H1 (cell line): Measurements from ENCODE around the gene NCK1. TPM values are rescaled to one million over a fixed set of nuclear protein-coding genes. Genes with fewer than 3 reads are reported as not detected.

Experiments
- CTCF ChIA-PET: fragments of 300-600 bp; sonication (Branson Sonifier 250); formaldehyde crosslinking; loops from one replicate; lab custom pipeline; 2021; ENCODE audit not compliant: partially characterized antibody; lab: Charles Lee
- POLR2A ChIA-PET: fragments of 300-600 bp; sonication (Branson Sonifier 250); formaldehyde crosslinking; loops from one replicate; lab custom pipeline; 2021; ENCODE audit warnings: inconsistent platforms; ENCODE audit not compliant: partially characterized antibody; lab: Charles Lee
- DNase-seq, 2 experiments: peaks; one replicate each; pipeline versions ENCODE4 v3.0.0 to v3.0.0-alpha.2; 2010 to 2022; ENCODE audit warnings: low spot score in 2 of 2, low read depth in 1 of 2, mixed read lengths in 1 of 2
- FAIRE-seq: peaks from 2 replicates; lab custom pipeline; 2011; peaks lifted over from hg19 to GRCh38; lab: Jason Lieb, UNC
- H2AFZ ChIP-seq: 2 replicates; pipeline ENCODE4 v1.8.1; 2012; ENCODE audit warnings: low read length, inconsistent platforms
- H2AK5ac ChIP-seq: 2 replicates; pipeline ENCODE4 v1.6.1; 2013; ENCODE audit warnings: low read depth, low read length
- H2BK120ac ChIP-seq: replicated peaks from 2 replicates; pipeline ENCODE3; 2013; ENCODE audit warnings: low read depth, low read length, inconsistent platforms
- H2BK12ac ChIP-seq: 2 replicates; pipeline ENCODE4 v1.6.1; 2013; ENCODE audit warnings: low read depth, low read length
- H2BK15ac ChIP-seq: 2 replicates; pipeline ENCODE4 v1.6.1; 2013; ENCODE audit warnings: low read length
- H2BK20ac ChIP-seq: 2 replicates; pipeline ENCODE4 v1.6.1; 2013; ENCODE audit warnings: low read length
- H2BK5ac ChIP-seq: 2 replicates; pipeline ENCODE4 v1.6.1; 2013; ENCODE audit warnings: low read depth, low read length
- H3K14ac ChIP-seq: 2 replicates; pipeline ENCODE4 v1.6.1; 2013; ENCODE audit warnings: inconsistent platforms; ENCODE audit not compliant: insufficient read length
- H3K18ac ChIP-seq: 2 replicates; pipeline ENCODE4 v1.6.1; 2013; ENCODE audit warnings: low read length; ENCODE audit errors: extremely low read depth
- H3K23ac ChIP-seq: 2 replicates; pipeline ENCODE4 v1.6.1; 2013; ENCODE audit warnings: inconsistent platforms; ENCODE audit not compliant: insufficient read length
- H3K23me2 ChIP-seq: 2 replicates; pipeline ENCODE4 v1.6.1; 2013; ENCODE audit warnings: low read depth, low read length
- H3K27ac ChIP-seq: 2 replicates; pipeline ENCODE4 v1.6.1; 2011; ENCODE audit warnings: low read depth, low read length, inconsistent platforms
- H3K27me3 ChIP-seq, 4 experiments: replicated peaks in 1 of 4; 1 replicate in 1 of 4; 2 replicates in 3 of 4; pipeline versions ENCODE4 v1.6.1 to v1.8.1; 2011 to 2013; ENCODE audit warnings: low read length in 3 of 4, mild to moderate bottlenecking in 3 of 4, inconsistent platforms in 2 of 4, mixed read lengths in 2 of 4, moderate library complexity in 1 of 4; ENCODE audit not compliant: control insufficient read depth in 3 of 4, insufficient read depth in 3 of 4; ENCODE audit errors: extremely low read depth in 1 of 4
- H3K36me3 ChIP-seq, 4 experiments: 2 replicates each; pipeline versions ENCODE4 v1.6.1 to v1.8.1; 2011 to 2013; ENCODE audit warnings: mild to moderate bottlenecking in 4 of 4, low read length in 3 of 4, moderate library complexity in 2 of 4, control low read depth in 1 of 4, inconsistent platforms in 1 of 4; ENCODE audit not compliant: insufficient read depth in 4 of 4, control insufficient read depth in 2 of 4
- H3K4ac ChIP-seq: replicated peaks from 2 replicates; pipeline ENCODE3; 2013; ENCODE audit warnings: low read length, low read depth, mixed read lengths, inconsistent platforms; ENCODE audit not compliant: insufficient read length
- H3K4me1 ChIP-seq, 4 experiments: replicated peaks in 1 of 4; 1 replicate in 1 of 4; 2 replicates in 3 of 4; pipeline versions ENCODE4 v1.6.1 to v1.8.1; 2011 to 2013; ENCODE audit warnings: low read length in 3 of 4, inconsistent platforms in 2 of 4, mixed read lengths in 1 of 4; ENCODE audit not compliant: insufficient read depth in 4 of 4, control insufficient read depth in 3 of 4
- H3K4me2 ChIP-seq, 2 experiments: 2 replicates each; pipeline versions ENCODE4 v1.6.1 to v1.8.1; 2011 to 2013; ENCODE audit warnings: low read depth in 2 of 2, low read length in 2 of 2, control low read depth in 1 of 2, inconsistent platforms in 1 of 2, mild to moderate bottlenecking in 1 of 2; ENCODE audit not compliant: insufficient read depth in 1 of 2
- H3K4me3 ChIP-seq, 4 experiments: fragments of 200-600, 300-600 bp in 1 of 4; sonication (generic), shearing (Covaris generic), sonication (Bioruptor Twin) in 1 of 4; 2 replicates each; pipeline versions ENCODE4 v1.5.1 to v1.8.1; 2011 to 2016; ENCODE audit warnings: low read length in 4 of 4, low read depth in 3 of 4, control low read depth in 2 of 4, inconsistent platforms in 2 of 4, mild to moderate bottlenecking in 2 of 4, mixed read lengths in 1 of 4, moderate library complexity in 1 of 4; ENCODE audit not compliant: insufficient read depth in 2 of 4; ENCODE audit errors: extremely low read depth in 1 of 4
- H3K56ac ChIP-seq: replicated peaks from 2 replicates; pipeline ENCODE3; 2013; ENCODE audit warnings: low read depth, mild to moderate bottlenecking, mixed read lengths, low read length, inconsistent platforms; ENCODE audit not compliant: insufficient read length
- H3K79me1 ChIP-seq: 2 replicates; pipeline ENCODE4 v1.6.1; 2013; ENCODE audit warnings: low read depth, low read length, control low read depth
- H3K79me2 ChIP-seq, 2 experiments: 2 replicates each; pipeline versions ENCODE4 v1.6.1 to v1.8.1; 2012 to 2013; ENCODE audit warnings: low read length in 2 of 2, mild to moderate bottlenecking in 2 of 2, inconsistent platforms in 1 of 2; ENCODE audit not compliant: insufficient read depth in 2 of 2, control insufficient read depth in 1 of 2
- H3K9ac ChIP-seq, 4 experiments: replicated peaks in 1 of 4; 1 replicate in 1 of 4; 2 replicates in 3 of 4; pipeline versions ENCODE4 v1.6.1 to v1.8.1; 2011 to 2013; ENCODE audit warnings: low read depth in 3 of 4, low read length in 3 of 4, control low read depth in 2 of 4, mild to moderate bottlenecking in 2 of 4, moderate library complexity in 2 of 4, inconsistent platforms in 1 of 4; ENCODE audit errors: extremely low read depth in 1 of 4
- H3K9me3 ChIP-seq, 2 experiments: 2 replicates each; pipeline versions ENCODE4 v1.6.1 to v1.8.1; 2012 to 2013; ENCODE audit warnings: mild to moderate bottlenecking in 2 of 2, moderate library complexity in 2 of 2, control low read depth in 1 of 2, inconsistent platforms in 1 of 2, low read depth in 1 of 2, low read length in 1 of 2, mixed read lengths in 1 of 2; ENCODE audit not compliant: insufficient read depth in 2 of 2
- H4K20me1 ChIP-seq, 2 experiments: replicated peaks in 1 of 2; 2 replicates each; pipeline versions ENCODE3 to v1.8.1; 2011 to 2013; ENCODE audit warnings: inconsistent platforms in 2 of 2, low read length in 2 of 2, mild to moderate bottlenecking in 1 of 2; ENCODE audit not compliant: insufficient read depth in 2 of 2, control insufficient read depth in 1 of 2
- H4K5ac ChIP-seq: 2 replicates; pipeline ENCODE4 v1.6.1; 2013; ENCODE audit warnings: low read length, low read depth, mixed read lengths, inconsistent platforms; ENCODE audit not compliant: insufficient read length
- H4K8ac ChIP-seq: 2 replicates; pipeline ENCODE4 v1.8.0; 2013; ENCODE audit warnings: mild to moderate bottlenecking, moderate library complexity, low read length, inconsistent platforms; ENCODE audit not compliant: insufficient read depth; ENCODE audit errors: extremely low read depth
- H4K91ac ChIP-seq: replicated peaks from 2 replicates; pipeline ENCODE3; 2013; ENCODE audit warnings: low read length, mixed read lengths, inconsistent platforms; ENCODE audit not compliant: insufficient read length
- CHD1 ChIP-seq: IDR thresholded peaks from 2 replicates; pipeline ENCODE4 v1.6.1; 2012; ENCODE audit warnings: low read depth, low read length, improper control_type of control experiment
- EGR1 ChIP-seq: IDR thresholded peaks from 2 replicates; pipeline ENCODE4 v1.6.1; 2011; ENCODE audit warnings: low read depth, low read length, borderline replicate concordance
- NRF1 ChIP-seq: IDR thresholded peaks from 2 replicates; pipeline ENCODE4 v1.6.1; 2011; ENCODE audit warnings: mild to moderate bottlenecking, low read depth, low read length, improper control_type of control experiment
- RXRA ChIP-seq: IDR thresholded peaks from 2 replicates; pipeline ENCODE4 v1.6.1; 2011; ENCODE audit warnings: low read depth, mild to moderate bottlenecking, low read length, moderate library complexity; ENCODE audit not compliant: insufficient read depth
- SP1 ChIP-seq: IDR thresholded peaks from 2 replicates; pipeline ENCODE4 v1.6.1; 2011; ENCODE audit warnings: low read depth, low read length
- WGBS, 2 experiments: shearing (Covaris generic) in 1 of 2; methylation state at CpG; one replicate each; pipeline versions ENCODE4 v1.1.6 to v1.1.7; 2013 to 2015; ENCODE audit warnings: low lambda C conversion rate in 2 of 2, mixed read lengths in 2 of 2, inconsistent platforms in 1 of 2, low coverage in 1 of 2, missing lambda C conversion rate in 1 of 2; ENCODE audit not compliant: insufficient replicate concordance in 2 of 2, insufficient coverage in 1 of 2, insufficient read length in 1 of 2; ENCODE audit errors: extremely low coverage in 1 of 2, missing lambda C conversion rate in 1 of 2; 5-methylcytosine and 5-hydroxymethylcytosine counted together
- polyA plus RNA-seq, 7 experiments: library from polyadenylated mRNA; depleted of rRNA in 3 of 7; stranded (reverse) in 5 of 7; unstranded in 2 of 7; fragments of >200 nt in 5 of 7; fragments of 200-250 nt in 2 of 7; gene quantifications; 1 replicate in 5 of 7; 2 replicates in 1 of 7; 4 replicates in 1 of 7; pipeline versions ENCODE4 v1.2.1 to v1.2.3, GENCODE V29; 2011 to 2013; ENCODE audit warnings: missing spikeins in 2 of 7, mixed read lengths in 2 of 7
- total RNA-seq: library from RNA; stranded (reverse); fragmentation: NEBNext Ultra II Directional; extraction: Animal tissue kit (Norgen Biotek cat#: 25700); gene quantifications from 2 replicates; pipeline ENCODE4 v1.2.1, GENCODE V29; 2021

The NCK1 gene
- total and polyA plus RNA-seq, 2 of the 8 experiments (the other 6 are each of a cell fraction or from before 2014, with no cell fraction given): 10.0 to 28.5 TPM

DNA sequence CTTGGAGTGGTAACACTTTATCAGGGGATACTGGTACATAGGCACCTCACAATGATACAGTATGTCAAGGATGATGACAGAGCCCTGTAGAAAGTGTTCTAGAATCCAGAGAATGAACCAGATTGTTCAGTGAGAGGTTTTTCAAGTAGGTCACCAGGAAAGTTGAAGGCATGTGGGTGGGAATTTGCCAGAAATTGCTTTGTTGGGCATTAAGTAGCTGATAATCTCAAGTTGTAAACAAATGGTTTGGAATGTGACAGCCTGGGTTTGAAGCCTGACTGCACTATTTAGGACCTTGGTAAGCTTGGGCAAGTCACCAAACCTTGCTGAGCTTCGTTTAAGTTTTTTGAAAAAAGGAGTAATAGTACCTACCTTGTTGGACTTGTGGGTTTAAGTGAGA, 30.5 kb upstream of the NCK1 start:
- no peaks in the 10 kb centered on the region for H3K9me3 ChIP-seq
- ChIA-PET CTCF (interaction anchor here (0.6 kb wide), 3 partner anchors 10 to 79 kb away, joined by 3 to 4 read pairs (median 4); partner anchors contain the start of gene STAG1), POLR2A (interaction anchor here (0.6 to 0.9 kb wide), 2 partner anchors 11 to 13 kb away, joined by 3 to 4 read pairs; partner anchors contain the start of gene SLC35G2)
- no peak overlapping the region for H4K91ac ChIP-seq
- H3K18ac ChIP-seq: no peak overlapping the region
- H2BK20ac ChIP-seq: no peak overlapping the region
- WGBS, 2 experiments: 78% methylated on average over 1 of the region's 1 CpG; no CpG with 5 or more reads in 1 of the 2 experiments
- H2AFZ ChIP-seq: no peak overlapping the region
- no peak overlapping the region for H3K4me2 ChIP-seq
- H3K79me1 ChIP-seq: 0 out of 2 replicates have a peak, but pooled peaks cover 2% of the 10 kb centered on the region
- no peak overlapping the region for H2BK15ac ChIP-seq
- no peak overlapping the region for H2BK12ac ChIP-seq
- H3K9ac ChIP-seq: no peak overlapping the region
- H4K8ac ChIP-seq: no peak overlapping the region
- H4K20me1 ChIP-seq: peaks cover 0 to 4% of the 10 kb centered on the region in 2 experiments
- no peaks in the 10 kb centered on the region for H3K23me2 ChIP-seq
- DNase-seq: no peak
- no peak overlapping the region for H3K56ac ChIP-seq
- H2AK5ac ChIP-seq: no peak overlapping the region
- no peak overlapping the region for H3K14ac ChIP-seq
- H3K79me2 ChIP-seq: peaks cover 0 to 33% of the 10 kb centered on the region in 2 experiments; a peak in 2 of 4 replicates
- H3K4me3 ChIP-seq: no peak overlapping the region
- H3K27me3 ChIP-seq: no peaks in the 10 kb centered on the region
- H2BK5ac ChIP-seq: no peak overlapping the region
- no peak overlapping the region for H3K27ac ChIP-seq
- H2BK120ac ChIP-seq: no peak overlapping the region
- no peaks in the 10 kb centered on the region for H3K4me1 ChIP-seq
- no peaks in the 10 kb centered on the region for H3K36me3 ChIP-seq
- FAIRE-seq: no peak
- no peak overlapping the region for H3K23ac ChIP-seq
- H4K5ac ChIP-seq: no peak overlapping the region
- no peak overlapping the region for H3K4ac ChIP-seq
- no peak for TF ChIP-seq SP1
- no peak for TF ChIP-seq NRF1
- TF ChIP-seq RXRA: no peak
- TF ChIP-seq EGR1: no peak
- no peak for TF ChIP-seq CHD1
